GM10266 (cell line): Measurements from ENCODE around the gene TMEM217.

ENCODE experiments used
- DNase-seq: peaks from one replicate; pipeline ENCODE4 v3.0.0; 2012; ENCODE audit errors: extremely low spot score
- TF ChIP-seq, protein P1 (sequence below): IDR thresholded peaks from 2 replicates; pipeline ENCODE4 v1.5.1; 2012; ENCODE audit warnings: mild to moderate bottlenecking, low read depth; ENCODE audit not compliant: control insufficient read depth, insufficient read depth; ENCODE audit errors: missing control alignments

TMEM217 gene

DNA sequence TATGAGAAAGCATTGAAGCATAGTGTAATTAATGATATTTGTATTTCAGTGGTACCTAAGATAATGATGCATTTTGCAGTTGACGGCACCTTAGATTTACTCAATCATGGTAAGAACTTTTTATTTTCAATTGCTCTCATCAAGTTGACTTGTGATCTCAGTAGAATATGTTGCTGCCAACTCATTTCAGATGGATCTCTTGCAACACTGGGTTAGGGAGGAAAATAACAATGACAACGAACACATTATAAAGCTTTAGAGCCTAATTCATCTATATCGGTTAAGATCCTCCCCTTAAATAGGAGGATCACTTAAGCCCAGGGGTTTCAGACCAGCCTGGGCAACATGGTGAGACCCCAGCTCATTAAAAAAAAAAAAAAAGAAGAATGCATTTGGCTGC, 18.4 kb downstream of the TMEM217 start:
- no peak for DNase-seq
- TF ChIP-seq, protein P1, sequence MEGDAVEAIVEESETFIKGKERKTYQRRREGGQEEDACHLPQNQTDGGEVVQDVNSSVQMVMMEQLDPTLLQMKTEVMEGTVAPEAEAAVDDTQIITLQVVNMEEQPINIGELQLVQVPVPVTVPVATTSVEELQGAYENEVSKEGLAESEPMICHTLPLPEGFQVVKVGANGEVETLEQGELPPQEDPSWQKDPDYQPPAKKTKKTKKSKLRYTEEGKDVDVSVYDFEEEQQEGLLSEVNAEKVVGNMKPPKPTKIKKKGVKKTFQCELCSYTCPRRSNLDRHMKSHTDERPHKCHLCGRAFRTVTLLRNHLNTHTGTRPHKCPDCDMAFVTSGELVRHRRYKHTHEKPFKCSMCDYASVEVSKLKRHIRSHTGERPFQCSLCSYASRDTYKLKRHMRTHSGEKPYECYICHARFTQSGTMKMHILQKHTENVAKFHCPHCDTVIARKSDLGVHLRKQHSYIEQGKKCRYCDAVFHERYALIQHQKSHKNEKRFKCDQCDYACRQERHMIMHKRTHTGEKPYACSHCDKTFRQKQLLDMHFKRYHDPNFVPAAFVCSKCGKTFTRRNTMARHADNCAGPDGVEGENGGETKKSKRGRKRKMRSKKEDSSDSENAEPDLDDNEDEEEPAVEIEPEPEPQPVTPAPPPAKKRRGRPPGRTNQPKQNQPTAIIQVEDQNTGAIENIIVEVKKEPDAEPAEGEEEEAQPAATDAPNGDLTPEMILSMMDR = no peak

DNA sequence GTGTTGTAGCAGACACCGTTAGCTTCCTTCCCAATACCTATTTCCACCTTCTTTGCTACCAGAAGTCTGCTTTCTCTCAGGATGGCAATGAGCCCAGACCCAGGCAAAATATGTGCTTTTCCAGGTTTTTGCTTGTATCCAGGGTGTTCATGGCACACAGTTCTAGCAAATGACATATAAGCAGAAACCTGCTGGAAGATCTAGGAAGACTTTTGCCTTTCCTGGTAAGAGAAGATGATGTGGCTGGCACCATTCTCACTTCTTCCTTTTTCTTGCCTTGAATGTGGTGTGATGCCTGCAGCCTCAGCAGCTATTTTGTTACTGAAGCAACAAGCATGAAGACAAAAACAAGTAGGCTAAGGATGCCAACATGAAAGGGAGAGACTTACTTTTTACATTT, 19.6 kb downstream of the TMEM217 start:
- DNase-seq = no peak
- TF ChIP-seq, protein P1 = no peak

DNA sequence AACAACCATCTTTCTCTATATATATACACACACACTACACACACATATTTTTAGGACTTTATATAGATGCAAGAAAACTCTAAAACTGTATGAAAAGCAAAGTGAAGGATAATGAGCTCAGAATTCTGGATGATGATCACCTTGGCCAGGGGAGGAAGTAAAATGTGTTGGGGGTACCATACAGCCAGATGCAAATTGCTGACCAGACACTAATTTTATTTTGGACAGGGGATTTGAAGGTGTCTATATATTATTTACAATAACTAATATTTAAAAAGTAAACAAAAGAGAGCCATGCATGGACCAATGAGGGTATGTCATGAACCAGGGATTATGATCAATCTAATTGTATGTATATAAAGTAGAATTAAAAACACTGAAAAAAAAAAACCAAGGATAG, 20.2 kb downstream of the TMEM217 start:
- DNase-seq = no peak
- TF ChIP-seq, protein P1 = no peak

DNA sequence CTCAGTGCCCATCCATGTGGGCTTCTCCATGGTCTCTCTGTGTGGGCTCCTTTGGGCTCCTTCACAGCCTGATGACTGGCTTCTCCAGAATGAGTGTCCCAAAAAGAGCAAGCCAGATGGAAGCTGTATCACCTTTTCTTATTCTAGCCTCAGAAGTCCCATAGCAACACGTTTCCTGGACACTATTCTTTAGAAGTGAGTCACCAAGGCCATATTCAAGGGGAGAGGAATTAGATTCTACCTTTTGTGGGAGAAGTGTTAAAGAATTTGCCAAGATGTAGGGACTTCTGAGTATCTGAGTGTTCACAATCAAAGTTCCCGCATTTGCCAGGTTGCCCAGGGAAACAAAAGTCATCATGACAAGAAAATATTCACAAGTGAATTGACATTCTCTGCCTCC, 21.0 kb downstream of the TMEM217 start:
- DNase-seq = no peak

DNA sequence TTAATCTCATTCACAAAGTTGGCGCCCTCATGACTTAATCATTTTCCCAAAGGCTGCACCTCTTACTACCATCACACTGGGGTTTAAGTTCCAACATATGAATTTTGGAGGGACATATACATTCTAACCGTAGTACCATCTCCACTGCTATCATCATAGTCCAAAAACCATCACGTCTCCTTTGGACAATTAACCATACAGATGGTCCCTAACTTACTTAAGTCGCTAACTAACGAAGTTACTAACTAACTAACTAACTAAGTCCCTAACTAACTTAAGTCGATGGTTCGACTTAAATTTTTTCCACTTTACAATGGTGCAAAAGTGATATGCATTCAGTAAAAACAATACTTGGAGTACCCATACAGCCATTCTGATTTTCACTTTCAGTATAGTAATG, 24.4 kb downstream of the TMEM217 start:
- DNase-seq = no peak
- TF ChIP-seq, protein P1 = no peak

More for the DNA sequence above, 21.0 kb downstream of the TMEM217 start:
- TF ChIP-seq, protein P1 = no peak

DNA sequence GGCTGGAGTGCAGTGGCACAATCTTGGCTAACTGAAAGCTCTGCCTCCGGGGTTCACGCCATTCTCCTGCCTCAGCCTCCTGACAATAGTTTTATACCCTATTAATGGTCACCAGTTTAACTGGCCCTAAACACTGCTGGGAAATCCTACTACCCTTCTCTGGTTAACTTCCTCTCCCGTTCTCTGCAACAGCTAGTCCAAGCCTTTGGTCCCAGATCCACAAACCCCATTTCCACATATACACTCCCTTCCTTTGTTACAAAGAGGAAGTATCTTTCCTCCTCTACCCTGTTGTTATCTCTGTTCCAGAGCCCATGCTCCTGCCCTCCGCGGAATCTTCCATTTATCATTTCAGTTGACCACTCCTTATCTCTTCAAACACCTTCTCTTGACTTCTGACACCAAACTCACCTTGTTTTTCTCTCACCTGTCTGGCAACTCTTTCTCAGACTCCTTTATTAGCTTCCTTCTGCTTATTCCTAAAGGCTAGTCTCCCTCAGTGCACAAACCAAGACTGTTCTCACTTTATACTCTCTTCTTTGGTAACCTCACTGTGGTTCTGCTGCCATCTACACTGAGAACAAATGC, 25.4 kb downstream of the TMEM217 start:
- DNase-seq = no peak
- TF ChIP-seq, protein P1 = no peak

DNA sequence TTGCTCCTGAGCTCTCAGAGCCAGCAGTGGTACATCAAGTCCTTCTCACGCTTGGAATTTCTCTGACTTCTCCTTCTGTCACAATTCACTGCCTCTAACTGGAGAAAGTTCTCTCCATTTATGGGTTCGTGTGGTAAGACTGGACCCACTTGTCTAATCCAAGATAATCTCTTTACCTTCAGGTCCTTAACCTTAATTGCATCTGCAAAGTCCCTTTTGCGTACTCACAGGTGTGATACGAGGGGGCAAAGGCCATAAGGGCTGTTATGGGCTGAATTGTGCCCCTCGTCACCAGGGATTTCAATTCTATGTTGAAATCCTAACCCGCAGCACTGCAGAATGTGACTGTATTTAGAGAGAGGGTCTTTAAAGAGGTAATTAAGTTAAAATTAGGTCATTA, 27.8 kb downstream of the TMEM217 start:
- DNase-seq = no peak
- TF ChIP-seq, protein P1 = no peak
